Mucosa of descending colon (tissue), 3 donors: ENCODE measurements around the gene LYRM4. TPM values are rescaled to one million over a fixed set of nuclear protein-coding genes. Genes with fewer than 3 reads are reported as not detected.

Experiments used
- ATAC-seq: fragments of 200-7000 bp; cut with Tn5 transposase; one replicate; pipeline ENCODE4 v1.9.1; 2020; ENCODE audit warnings: mild to moderate bottlenecking, moderate library complexity
- DNase-seq, 3 donors: peaks; one replicate each; pipeline ENCODE4 v3.0.0-alpha.2; 2020
- H3K36me3 ChIP-seq: fragments of 200-600 bp; one replicate; pipeline ENCODE4 v1.8.0; 2021; ENCODE audit warnings: low read depth, mild to moderate bottlenecking
- H3K4me1 ChIP-seq: fragments of 200-600 bp; one replicate; pipeline ENCODE4 v1.8.0; 2021; ENCODE audit warnings: low read depth, mild to moderate bottlenecking
- H3K4me3 ChIP-seq: fragments of 200-600 bp; one replicate; pipeline ENCODE4 v1.8.0; 2021; ENCODE audit warnings: mild to moderate bottlenecking
- H3K9me3 ChIP-seq: fragments of 200-600 bp; one replicate; pipeline ENCODE4 v1.8.0; 2021; ENCODE audit warnings: mild to moderate bottlenecking
- intact Hi-C, 2 donors: fragments of 100-400 bp; cut with DNase I in 1 of 2; cut with micrococcal nuclease in 1 of 2; formaldehyde crosslinking; loops; one replicate each; pipeline versions ENCODE4 v1.11.0 to v1.11.1; 2022; cut with DNase I, micrococcal nuclease
- total RNA-seq, 3 donors: library from RNA; stranded (reverse); fragmentation: NEBNext Ultra II Directional in 2 of 3; extraction: Animal tissue kit (Norgen Biotek cat#: 25700) in 2 of 3; gene quantifications; one replicate each; pipeline versions ENCODE4 v1.2.1 to v1.2.4, GENCODE V29; 2021 to 2023
- TF ChIP-seq, protein P1 (sequence below): fragments of 200-600 bp; IDR thresholded peaks from one replicate; pipeline ENCODE4 v1.8.0; 2022; ENCODE audit warnings: antibody characterized with exemption, mild to moderate bottlenecking
- donor health status: DM: no; HTN: no; CAD: no; lungs with moderate emphysema.
- donor health status: DM: no; HTN: no; CAD: no.
- donor health status: DM: no; HTN: yes; CAD: no.

The LYRM4 gene
- total RNA-seq, 3 donors from 2014 or later: 13.6 to 19.8 (median 13.9) TPM

DNA sequence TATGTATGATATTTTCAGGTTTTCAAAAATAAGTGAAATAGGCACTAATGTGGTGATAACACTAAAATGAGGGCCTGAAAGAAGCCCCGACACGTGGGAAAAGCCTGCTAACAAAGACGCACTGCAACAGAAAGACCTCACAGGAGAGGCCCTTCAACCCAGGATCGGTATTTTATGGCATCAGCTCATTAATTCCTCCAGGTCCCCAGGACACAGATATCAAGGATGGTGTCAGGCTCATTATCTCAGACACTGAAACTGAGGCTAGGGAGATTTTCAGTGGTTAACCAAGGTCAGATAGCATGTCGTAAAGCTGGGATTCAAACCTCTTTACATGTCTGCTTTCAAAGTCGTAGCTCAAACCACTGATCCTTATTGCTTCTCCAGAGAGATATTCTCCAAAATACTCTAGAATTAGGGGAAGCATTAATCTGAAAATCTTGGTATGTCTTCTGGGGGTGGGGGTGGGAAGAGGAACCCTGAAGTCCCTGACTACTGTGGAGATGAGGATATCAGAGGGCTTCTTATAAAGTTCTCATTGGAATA lies 111.5 kb downstream of the LYRM4 start:
- intact Hi-C loops: loop anchor here (10.0 kb wide), 2 partner anchors 246 to 1396 kb away; no protein-coding TSS in a partner anchor
- Histone ChIP-seq H3K36me3 (no peaks in the 10 kb centered on the region), H3K9me3 (no peaks in the 10 kb centered on the region), H3K4me1 (peaks cover 6% of the 10 kb centered on the region), H3K4me3 (no peak overlapping the region)
- ATAC-seq (no peak), DNase-seq (no peak)
- TF ChIP-seq, protein P1, sequence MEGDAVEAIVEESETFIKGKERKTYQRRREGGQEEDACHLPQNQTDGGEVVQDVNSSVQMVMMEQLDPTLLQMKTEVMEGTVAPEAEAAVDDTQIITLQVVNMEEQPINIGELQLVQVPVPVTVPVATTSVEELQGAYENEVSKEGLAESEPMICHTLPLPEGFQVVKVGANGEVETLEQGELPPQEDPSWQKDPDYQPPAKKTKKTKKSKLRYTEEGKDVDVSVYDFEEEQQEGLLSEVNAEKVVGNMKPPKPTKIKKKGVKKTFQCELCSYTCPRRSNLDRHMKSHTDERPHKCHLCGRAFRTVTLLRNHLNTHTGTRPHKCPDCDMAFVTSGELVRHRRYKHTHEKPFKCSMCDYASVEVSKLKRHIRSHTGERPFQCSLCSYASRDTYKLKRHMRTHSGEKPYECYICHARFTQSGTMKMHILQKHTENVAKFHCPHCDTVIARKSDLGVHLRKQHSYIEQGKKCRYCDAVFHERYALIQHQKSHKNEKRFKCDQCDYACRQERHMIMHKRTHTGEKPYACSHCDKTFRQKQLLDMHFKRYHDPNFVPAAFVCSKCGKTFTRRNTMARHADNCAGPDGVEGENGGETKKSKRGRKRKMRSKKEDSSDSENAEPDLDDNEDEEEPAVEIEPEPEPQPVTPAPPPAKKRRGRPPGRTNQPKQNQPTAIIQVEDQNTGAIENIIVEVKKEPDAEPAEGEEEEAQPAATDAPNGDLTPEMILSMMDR: no peak

DNA sequence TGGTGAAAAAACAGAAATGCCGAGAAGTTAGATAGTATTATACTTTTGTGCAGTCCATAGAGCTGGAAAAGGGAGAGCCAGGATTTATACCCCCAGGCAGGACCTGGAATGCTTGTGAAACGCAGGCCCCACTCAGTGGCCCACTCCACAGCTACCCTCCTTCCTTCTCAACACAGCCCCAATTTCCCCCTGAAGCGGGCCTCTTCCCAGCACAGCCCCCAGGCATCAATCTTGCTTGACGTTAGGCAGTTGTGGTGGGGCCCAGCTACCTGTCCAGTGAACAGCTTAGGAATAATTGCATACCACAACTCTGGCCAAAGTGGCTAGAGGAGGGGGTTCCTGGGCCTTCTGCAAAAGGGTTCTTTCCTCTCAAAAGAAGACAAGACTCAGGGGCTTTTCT lies 114.4 kb downstream of the LYRM4 start:
- Histone ChIP-seq H3K9me3 (no peaks in the 10 kb centered on the region), H3K4me3 (no peak overlapping the region), H3K4me1 (no peaks in the 10 kb centered on the region), H3K36me3 (no peaks in the 10 kb centered on the region)
- DNase-seq (no peak), ATAC-seq (no peak)
- TF ChIP-seq, protein P1: no peak
- intact Hi-C loops: loop anchor here (10.0 kb wide), 2 partner anchors 248 to 1398 kb away; no protein-coding TSS in a partner anchor

DNA sequence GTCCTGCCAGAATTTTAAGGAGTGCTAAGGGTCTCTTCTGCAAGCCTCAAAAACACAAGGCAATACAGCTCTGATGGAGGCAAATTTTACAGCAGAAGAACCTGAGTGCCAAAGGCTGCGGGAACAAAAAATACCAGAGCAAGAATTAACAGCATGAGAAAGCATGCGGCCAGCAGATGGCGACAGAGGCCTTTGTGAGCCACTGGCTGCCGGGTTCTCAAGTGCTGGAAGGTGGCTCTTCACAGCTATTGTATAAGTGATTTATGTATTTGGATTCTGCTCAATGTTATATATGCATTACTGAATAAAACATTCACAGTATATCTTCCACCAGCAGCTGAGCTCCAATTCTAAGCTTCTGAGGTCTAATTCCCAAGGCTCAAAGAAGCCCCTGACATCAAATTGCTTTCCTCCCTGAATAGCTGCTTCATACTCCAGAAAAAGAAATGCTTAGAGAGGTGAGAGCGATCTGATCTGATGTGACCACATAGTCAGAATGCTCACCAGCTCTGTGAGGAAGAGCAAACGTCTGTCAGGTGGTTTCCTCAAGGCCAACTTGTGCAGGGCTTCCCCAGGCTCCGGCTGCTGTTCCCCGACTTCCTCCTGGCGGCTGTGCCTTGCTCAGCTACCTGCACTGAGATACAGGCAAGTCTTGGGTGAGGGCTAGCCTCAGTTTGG lies 117.0 kb downstream of the LYRM4 start:
- intact Hi-C loops: loop anchor here (10.0 kb wide), 2 partner anchors 251 to 1401 kb away; no protein-coding TSS in a partner anchor
- DNase-seq (peak; percentile 78 to 98 (median 90)), ATAC-seq (peak; percentile 88)
- TF ChIP-seq, protein P1: peak; percentile 52
- Histone ChIP-seq H3K4me1 (no peaks in the 10 kb centered on the region), H3K4me3 (no peak overlapping the region), H3K36me3 (no peaks in the 10 kb centered on the region), H3K9me3 (no peaks in the 10 kb centered on the region)

DNA sequence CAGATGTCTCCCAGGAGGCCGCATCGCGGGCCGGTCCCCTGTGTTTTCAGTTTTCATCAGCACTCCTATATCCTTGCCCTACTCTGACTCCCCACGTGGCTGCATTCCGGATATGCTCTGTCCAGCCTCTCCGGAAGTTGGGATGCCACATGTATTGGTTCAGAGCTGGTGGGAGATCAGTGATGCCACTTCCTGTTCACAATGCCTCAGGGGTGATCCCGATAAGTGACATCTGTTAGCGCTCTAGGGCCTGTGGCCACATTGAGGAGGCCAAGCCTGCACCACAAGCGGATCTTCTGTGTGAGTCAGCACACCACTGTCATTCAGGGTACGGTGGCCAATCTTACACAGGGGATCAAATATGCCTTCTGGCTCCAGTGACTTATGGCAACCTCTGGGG lies 117.8 kb downstream of the LYRM4 start:
- Histone ChIP-seq H3K9me3 (no peaks in the 10 kb centered on the region), H3K4me3 (no peak overlapping the region), H3K36me3 (no peaks in the 10 kb centered on the region), H3K4me1 (no peaks in the 10 kb centered on the region)
- ATAC-seq (no peak), DNase-seq (no peak)
- intact Hi-C loops: loop anchor here (10.0 kb wide), 2 partner anchors 252 to 1402 kb away; no protein-coding TSS in a partner anchor
- TF ChIP-seq, protein P1: no peak

DNA sequence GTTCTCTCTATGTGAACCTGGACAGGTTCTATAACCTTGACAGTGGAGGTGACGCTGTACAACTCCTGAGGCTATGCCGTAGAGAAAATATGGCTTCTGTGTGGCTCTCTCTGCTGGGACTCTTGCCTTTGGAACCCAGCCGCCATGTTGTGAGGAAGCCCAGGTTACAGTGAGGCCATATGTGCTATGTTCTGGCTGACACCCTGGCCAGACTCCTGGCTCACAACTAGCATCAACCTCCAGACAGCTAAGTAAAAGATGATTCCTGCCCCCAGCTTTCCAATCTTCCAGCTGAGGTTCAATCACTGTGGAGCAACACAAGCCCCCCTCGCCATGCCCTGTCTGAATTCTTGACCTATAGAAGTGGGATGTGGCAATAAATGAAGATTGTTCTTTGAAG lies 118.6 kb downstream of the LYRM4 start:
- intact Hi-C loops: loop anchor here (10.0 kb wide), 2 partner anchors 253 to 1403 kb away; no protein-coding TSS in a partner anchor
- TF ChIP-seq, protein P1: no peak
- H3K4me1 ChIP-seq: no peaks in the 10 kb centered on the region
- no peaks in the 10 kb centered on the region for H3K36me3 ChIP-seq
- H3K9me3 ChIP-seq: no peaks in the 10 kb centered on the region
- no peak overlapping the region for H3K4me3 ChIP-seq
- ATAC-seq (no peak), DNase-seq (no peak)
